ENCODE data around the gene ZFP91.

The ZFP91 gene

GRCh38 chr11:58631378-58631777 is 52.5 kb downstream of the ZFP91 start:
- no peak for DNase-seq (ENCODE audit: low read depth in 2 of 2)

- no peak for DNase-seq (ENCODE audit: low read depth in 2 of 2)
These were observed 53.6 kb downstream of the ZFP91 start for GRCh38 chr11:58632510-58632909.

GRCh38 chr11:58636587-58636986 is 57.7 kb downstream of the ZFP91 start:
- DNase-seq (ENCODE audit: low read depth in 2 of 2) = no peak

GRCh38 chr11:58637371-58637770 is 58.5 kb downstream of the ZFP91 start:
- DNase-seq (ENCODE audit: low read depth in 2 of 2) = no peak

GRCh38 chr11:58639103-58639502 is 60.2 kb downstream of the ZFP91 start:
- DNase-seq (ENCODE audit: low read depth in 2 of 2) = no peak

GRCh38 chr11:58639669-58640068 is 60.8 kb downstream of the ZFP91 start:
- DNase-seq (ENCODE audit: low read depth in 2 of 2) = no peak

GRCh38 chr11:58640386-58641023 is 61.6 kb downstream of the ZFP91 start:
- DNase-seq (ENCODE audit: low read depth in 2 of 2) = no peak

GRCh38 chr11:58641341-58641740 is 62.5 kb downstream of the ZFP91 start:
- no peak for DNase-seq (ENCODE audit: low read depth in 2 of 2)

GRCh38 chr11:58641803-58642581 is 63.1 kb downstream of the ZFP91 start:
- no peak for DNase-seq (ENCODE audit: low read depth in 2 of 2)

GRCh38 chr11:58645854-58646253 is 67.0 kb downstream of the ZFP91 start:
- DNase-seq (ENCODE audit: low read depth in 2 of 2) = no peak

GRCh38 chr11:58647141-58647699 is 68.4 kb downstream of the ZFP91 start:
- no peak for DNase-seq (ENCODE audit: low read depth in 2 of 2)

- DNase-seq (ENCODE audit: low read depth in 2 of 2) = no peak
These were observed 69.0 kb downstream of the ZFP91 start for GRCh38 chr11:58647866-58648265.

GRCh38 chr11:58649623-58650022 is 70.8 kb downstream of the ZFP91 start:
- DNase-seq (ENCODE audit: low read depth in 2 of 2) = no peak

- no peak for DNase-seq (ENCODE audit: low read depth in 2 of 2)
These were observed 71.6 kb downstream of the ZFP91 start for GRCh38 chr11:58650496-58650895.

- no peak for DNase-seq (ENCODE audit: low read depth in 2 of 2)
These were observed 73.9 kb downstream of the ZFP91 start for GRCh38 chr11:58652726-58653280.

GRCh38 chr11:58654079-58654907 is 75.4 kb downstream of the ZFP91 start:
- peak in 1 of 2 experiments; percentile 29 for DNase-seq (ENCODE audit: low read depth in 2 of 2)

- no peak for DNase-seq (ENCODE audit: low read depth in 2 of 2)
These were observed 76.0 kb downstream of the ZFP91 start for GRCh38 chr11:58654908-58655296.

- no peak for DNase-seq (ENCODE audit: low read depth in 2 of 2)
These were observed 77.5 kb downstream of the ZFP91 start for GRCh38 chr11:58656348-58656747.

GRCh38 chr11:58658623-58659022 is 79.8 kb downstream of the ZFP91 start:
- no peak for DNase-seq (ENCODE audit: low read depth in 2 of 2)

- no peak for DNase-seq (ENCODE audit: low read depth in 2 of 2)
These were observed 80.5 kb downstream of the ZFP91 start for GRCh38 chr11:58659404-58659803.

- DNase-seq (ENCODE audit: low read depth in 2 of 2) = no peak
These were observed 81.2 kb downstream of the ZFP91 start for GRCh38 chr11:58659910-58660570.
